Activated CD4-positive, CD25-positive, alpha-beta regulatory T cell treated with anti-CD3 and anti-CD28 coated beads, Interleukin-2, amount 50 U/mL, for 72 hours (primary cell): ENCODE results near the gene CDR2L.
A peak's percentile ranks its signal among the peaks of the same experiment; 100 is the strongest.
"Not testable (repeated sequence)": the region's sequence is repeated elsewhere in the genome, so short reads cannot be mapped to it uniquely, and the experiment has no call there.

ENCODE experiments used
- DNase-seq: peaks from one replicate; pipeline ENCODE4 v3.0.0; 2021

Gene CDR2L

GRCh38 chr17:75011401-75012095 is 24.1 kb downstream of the CDR2L start:
- DNase-seq = no peak

- DNase-seq = no peak
Measured at GRCh38 chr17:75012096-75012345, 24.6 kb downstream of the CDR2L start.

DNA sequence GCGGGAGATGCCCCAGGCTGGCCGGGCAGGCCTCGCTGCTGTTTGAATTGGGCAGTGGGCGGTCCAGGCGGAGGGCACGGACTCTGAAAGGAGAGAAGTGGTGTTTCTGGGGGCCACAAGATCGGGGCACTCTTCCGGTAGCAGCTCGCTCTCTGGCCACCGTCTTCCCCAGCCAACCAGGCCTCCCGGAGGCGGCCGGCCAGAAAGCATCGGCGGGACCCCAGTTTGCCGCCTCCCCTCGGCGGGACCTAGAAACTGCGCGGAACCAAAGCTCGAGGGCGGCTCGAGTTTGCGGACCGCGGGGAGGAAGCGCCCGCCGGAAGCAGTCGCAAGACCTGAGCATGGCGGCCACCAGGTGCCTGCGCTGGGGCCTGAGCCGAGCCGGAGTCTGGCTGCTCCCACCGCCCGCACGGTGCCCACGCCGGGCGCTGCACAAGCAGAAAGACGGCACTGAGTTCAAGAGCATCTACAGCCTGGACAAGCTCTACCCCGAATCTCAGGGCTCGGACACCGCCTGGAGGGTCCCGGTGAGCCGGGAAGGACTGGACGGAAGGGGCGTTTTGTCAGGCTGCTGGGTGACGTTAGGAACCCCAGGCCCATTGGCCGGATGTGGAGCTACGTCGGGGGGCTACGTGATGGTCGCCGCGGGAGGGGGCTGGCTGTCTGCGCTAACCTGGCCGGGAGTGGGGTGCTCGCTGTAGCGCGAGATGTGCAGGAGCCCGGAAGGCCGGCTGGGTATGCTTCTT is 25.1 kb downstream of the CDR2L start, which contains the start of gene MRPL58:
TSS of gene MRPL58 (plus strand) at position 325 of the 746 bp plus-strand sequence. CDS start at position 342, 17 bp downstream.
- DNase-seq = peak; percentile 83

GRCh38 chr17:75013092-75013559 is 25.7 kb downstream of the CDR2L start:
- no peak for DNase-seq

DNA sequence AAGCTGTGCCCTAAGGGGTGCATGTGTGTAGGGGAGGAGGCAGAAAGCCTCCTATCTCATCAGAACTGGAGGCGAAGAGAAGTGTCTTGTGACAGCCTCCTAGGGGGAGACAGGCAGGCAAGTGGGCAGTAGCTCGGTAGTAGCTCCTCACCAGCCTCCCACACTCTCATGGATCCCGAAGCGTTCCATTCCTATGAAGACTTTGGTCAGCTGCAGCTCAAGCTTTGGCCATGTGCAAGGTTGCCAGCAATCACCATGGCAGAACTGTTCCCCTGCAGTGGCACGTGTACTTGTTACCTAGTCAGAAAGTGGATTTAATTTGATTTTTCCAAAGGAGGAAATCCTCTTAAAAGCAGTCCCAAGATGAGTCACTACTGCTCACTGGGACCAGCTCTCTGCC is 31.7 kb downstream of the CDR2L start:
- no peak for DNase-seq

- DNase-seq = no peak
Measured at GRCh38 chr17:75019710-75020109, 32.3 kb downstream of the CDR2L start.

DNA sequence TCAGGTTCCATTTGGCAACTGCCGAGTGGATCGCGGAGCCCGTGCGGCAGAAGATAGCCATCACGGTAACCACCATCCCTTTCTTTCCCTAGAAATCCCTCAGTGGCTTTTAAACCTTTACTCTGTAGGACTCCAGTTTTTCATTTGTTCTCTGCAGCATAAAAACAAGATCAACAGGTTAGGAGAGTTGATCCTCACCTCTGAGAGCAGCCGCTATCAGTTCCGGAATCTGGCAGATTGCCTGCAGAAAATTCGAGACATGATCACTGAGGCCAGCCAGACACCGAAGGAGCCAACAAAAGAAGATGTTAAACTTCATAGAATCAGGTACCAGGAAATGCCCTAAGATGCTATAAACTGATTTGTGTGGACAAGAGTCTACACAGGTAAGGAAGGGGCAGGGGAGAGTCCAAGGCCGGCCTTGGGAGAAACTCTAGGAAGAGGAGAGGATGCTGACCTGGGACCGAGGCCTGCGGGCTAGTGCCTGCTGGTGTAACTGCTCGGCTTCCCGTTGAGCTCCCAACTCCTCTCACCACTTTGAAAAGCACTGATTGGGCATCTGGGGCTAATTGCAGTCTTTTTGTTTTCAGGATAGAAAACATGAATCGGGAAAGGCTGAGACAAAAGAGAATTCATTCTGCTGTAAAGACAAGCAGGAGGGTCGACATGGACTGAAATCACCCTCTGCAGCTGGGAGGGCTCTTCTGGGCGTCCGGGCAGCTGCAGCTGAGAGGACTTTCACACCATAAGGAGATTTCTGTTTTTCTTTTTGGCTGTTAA is 33.1 kb downstream of the CDR2L start:
- no peak for DNase-seq

GRCh38 chr17:75024686-75025397 is 37.4 kb downstream of the CDR2L start:
- peak; percentile 51 for DNase-seq

- DNase-seq = not testable (repeated sequence)
Measured at GRCh38 chr17:75025398-75025734, 37.9 kb downstream of the CDR2L start.

DNA sequence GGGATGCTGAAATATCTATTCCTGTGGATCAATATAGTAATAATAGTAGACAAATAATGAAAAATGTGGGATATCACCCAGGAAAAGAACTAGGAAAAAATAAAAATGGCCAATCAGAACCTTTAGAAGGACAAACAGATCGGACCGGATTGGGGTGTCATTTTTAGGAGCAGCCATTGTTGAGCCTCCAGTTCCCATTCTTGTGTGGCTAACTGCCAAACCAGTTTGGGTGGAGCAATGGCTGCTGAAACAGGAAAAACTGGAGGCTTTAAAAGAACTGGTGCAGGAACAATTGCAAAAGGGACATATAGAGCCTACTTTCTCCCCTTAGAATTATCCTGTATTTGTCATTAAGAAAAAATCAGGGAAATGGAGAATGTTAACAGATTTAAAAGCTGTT is 39.2 kb downstream of the CDR2L start:
- DNase-seq = not testable (repeated sequence)

GRCh38 chr17:75030161-75030560 is 42.7 kb downstream of the CDR2L start:
- no peak for DNase-seq

DNA sequence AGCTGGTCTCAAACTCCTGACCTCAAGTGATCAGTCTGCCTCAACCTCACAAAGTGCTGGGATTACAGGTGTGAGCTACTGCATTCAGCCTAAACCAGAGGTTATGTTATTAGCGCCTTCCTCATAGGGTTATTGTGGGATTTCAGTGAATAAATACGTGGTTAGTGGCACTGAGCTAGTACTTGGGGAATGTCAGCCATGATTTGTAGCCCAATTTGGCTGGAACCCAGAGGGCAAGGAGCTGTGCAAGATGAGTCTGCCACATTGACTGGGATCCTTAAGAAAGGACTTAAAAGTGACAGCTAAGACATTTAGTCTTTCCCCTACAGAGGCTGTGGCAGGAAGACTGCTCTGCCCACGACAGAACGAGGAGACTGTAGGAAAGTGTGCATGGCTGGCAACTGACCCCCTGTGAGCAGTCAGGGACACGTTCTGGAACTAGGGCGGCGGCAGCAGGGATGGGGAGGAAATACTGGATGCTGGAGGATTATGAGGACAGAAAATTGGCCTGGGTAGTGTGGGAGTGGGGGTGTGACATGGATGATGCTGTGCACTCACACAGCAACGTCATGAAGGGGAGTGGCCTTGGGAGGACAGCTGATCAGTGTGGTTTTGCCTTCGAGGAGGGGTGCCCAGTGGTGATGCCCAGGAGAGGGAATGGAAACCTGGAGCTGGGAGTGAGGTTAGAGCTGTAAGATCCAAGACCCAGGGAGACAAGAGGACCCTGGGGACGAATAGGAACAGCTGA is 44.7 kb downstream of the CDR2L start:
- peak; percentile 57 for DNase-seq

DNA sequence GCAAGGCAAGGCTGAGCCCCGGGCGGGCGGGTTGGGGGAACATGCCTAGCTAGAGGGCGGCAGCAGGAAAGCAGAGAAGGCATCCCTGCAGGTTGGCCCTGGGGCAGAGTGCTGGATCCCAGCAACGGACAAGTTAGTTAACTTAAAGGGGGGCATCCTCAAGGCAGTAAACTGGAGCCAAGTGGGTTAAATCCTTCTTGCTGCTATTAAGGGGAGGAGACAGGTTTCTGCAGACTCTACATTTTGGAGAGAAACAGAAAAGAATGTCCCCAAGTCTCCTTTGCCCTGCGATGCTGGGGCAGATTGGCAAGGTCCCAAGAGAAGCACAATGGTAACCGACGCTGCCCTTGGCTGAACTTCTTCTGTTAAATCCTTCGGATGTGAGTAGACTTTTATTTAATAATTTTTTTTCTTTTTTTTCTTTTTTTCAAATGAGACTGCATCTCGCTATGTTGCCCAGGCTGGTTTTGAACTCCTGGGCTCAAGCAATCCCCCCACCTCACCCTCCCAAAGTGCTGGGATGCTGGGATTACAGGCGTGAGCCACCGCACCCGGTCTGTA is 45.4 kb downstream of the CDR2L start:
- DNase-seq = no peak

DNA sequence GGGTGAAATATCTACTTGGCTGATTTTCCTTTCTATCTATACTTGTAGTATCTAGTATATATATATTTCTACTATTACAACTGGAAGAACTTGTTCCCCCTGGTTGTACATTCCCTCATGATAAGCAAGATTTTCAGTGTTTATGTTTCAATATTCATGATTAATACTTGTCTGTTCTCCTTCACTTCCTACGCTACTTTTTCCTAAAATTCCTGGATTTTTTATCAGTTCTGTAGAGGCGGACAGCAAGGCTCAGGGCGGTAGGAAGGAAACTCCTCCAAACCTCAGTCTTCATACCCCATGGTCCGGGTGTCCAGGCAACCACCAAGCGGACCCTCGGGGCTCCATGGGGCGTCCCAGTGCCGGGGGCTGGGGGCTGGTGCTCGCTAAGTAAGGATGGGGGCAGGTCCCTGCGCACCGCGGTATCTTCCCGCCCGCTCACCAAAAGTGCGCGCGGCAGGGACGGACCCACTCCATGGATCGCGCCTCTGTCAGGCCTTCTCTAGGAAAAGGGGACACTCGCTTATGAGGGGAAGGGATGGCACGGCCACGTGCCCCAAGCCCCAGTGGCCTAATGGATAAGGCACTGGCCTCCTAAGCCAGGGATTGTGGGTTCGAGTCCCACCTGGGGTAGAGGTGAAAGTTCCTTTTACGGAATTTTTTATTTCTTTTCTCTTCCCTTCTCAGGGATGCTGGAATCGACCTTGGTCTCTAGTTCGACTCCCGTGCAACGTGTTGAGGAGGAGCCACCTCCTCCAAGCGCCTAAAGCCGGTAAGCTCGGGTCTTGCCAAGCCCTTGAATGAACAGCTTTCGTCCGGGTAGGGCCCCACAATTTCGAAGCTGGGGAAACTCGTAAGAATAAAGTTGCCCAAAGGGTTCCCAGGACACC is 46.2 kb downstream of the CDR2L start:
- DNase-seq = peak; percentile 97

DNA sequence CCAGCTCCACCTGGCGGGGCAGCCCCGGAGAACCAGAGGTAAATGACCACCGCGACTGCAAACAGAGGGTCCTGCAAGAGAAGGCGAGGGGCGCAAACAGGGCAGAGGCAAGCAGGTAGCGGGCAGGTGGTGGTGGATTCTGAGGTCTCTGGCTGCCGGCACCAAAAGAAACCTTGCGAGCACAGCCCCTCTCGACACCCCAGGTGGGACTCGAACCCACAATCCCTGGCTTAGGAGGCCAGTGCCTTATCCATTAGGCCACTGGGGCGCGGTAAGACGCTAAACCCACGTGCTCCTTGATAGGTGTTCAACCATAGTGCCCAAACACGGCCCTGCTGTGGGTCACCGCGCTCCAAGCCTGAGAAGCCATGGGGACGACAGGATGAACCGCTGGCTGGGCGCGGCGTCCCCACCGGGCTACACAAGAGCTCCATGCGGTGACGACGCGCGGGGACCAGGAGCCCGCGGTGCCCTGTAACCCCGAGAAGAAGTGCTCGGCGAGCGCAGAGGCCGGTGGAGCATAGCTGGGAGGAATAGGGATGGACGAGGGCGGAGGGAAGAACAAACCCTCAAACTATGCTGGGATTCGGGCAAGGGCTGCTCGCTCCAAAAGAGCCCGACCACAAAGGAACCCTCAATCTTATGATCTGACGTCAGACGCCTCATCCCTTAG is 46.9 kb downstream of the CDR2L start:
- DNase-seq = peak; percentile 93

DNA sequence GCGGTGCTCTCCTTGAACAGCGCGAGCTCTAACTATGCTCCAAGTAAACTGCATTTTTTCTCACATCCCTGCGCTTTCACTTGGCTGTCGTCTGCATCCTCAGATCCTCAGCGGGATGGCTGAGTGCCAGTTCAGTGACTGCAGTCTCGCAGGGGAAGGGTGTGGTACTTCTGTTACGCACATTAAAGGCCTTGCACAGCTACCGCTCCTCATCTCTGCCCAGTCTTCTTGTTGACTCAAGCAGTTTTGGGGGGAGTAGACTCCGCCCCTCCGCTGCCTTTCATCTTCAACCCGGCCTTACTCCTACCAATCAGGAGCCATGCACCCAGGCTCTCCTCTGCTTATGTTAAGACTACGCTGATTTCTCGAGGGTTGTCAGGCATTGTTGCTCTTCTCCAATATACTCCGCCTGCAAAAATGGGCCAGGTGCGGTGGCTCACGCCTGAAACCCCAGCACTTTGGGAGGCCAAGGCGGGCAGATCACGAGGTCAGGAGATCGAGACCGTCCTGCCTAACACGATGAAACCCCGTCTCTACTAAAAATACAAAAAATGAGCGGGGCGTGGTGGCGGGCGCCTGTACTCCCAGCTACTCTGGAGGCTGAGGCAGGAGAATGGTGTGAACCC is 49.3 kb downstream of the CDR2L start:
- DNase-seq = peak; percentile 48

GRCh38 chr17:75039238-75039637 is 51.8 kb downstream of the CDR2L start:
- DNase-seq = no peak

DNA sequence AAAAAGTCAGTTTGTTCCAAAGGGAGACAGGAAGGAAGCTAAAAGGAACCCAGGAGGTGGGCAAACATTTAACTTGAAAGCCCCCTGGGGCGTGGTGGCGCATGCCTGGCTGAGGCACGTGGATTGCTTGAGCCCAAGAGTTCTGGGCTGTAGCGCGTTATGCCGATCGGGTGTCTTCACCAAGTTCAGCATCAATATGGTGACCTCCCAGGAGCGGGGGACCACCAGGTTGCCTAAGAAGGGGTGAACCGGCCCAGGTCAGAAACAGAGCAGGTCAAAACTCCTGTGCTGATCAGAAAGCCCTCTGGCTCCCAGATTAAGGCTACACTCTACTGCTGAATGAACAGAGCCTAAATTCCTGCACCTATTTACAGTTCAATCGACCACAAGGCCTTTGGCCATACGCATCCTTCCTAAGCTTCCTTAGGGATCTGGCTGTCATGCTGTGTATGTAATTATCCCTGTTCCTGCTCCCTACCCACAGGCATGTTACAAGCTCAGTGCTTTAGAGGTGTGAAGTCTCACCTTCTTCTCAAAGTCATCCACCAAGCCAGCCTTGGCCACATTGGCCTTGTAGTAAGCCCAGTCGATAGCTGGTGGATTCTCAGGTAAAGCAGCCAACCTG is 54.3 kb downstream of the CDR2L start:
- no peak for DNase-seq

- DNase-seq = not testable (repeated sequence)
Measured at GRCh38 chr17:75043789-75044188, 56.4 kb downstream of the CDR2L start.
